Ectodermal cell (in vitro differentiated cells): Measurements from ENCODE around the gene CRTC1.

Source experiments
- H3K27ac ChIP-seq: 2 replicates; pipeline ENCODE4 v1.7.0; 2013; ENCODE audit warnings: mild to moderate bottlenecking, low read depth, low read length; ENCODE audit not compliant: insufficient read depth, poor library complexity, severe bottlenecking
- H3K27me3 ChIP-seq: 2 replicates; pipeline ENCODE4 v1.7.0; 2013; ENCODE audit warnings: mild to moderate bottlenecking, low read length; ENCODE audit not compliant: insufficient read depth, control insufficient read depth, poor library complexity, severe bottlenecking
- H3K36me3 ChIP-seq: one replicate; pipeline ENCODE4 v1.7.0; 2013; ENCODE audit warnings: low read length; ENCODE audit not compliant: control insufficient read depth, insufficient read depth
- H3K4me1 ChIP-seq: one replicate; pipeline ENCODE4 v1.7.0; 2013; ENCODE audit warnings: low read length; ENCODE audit not compliant: control insufficient read depth, insufficient read depth
- H3K4me3 ChIP-seq: 2 replicates; pipeline ENCODE4 v1.7.0; 2013; ENCODE audit warnings: low read depth, low read length, control low read depth; ENCODE audit not compliant: insufficient read depth
- H3K9me3 ChIP-seq: 2 replicates; pipeline ENCODE4 v1.7.0; 2013; ENCODE audit warnings: mild to moderate bottlenecking, low read length, moderate library complexity; ENCODE audit not compliant: control insufficient read depth
- WGBS, 2 experiments: methylation state at CpG; one replicate each; pipeline ENCODE4 v1.1.7; 2013; ENCODE audit warnings: missing lambda C conversion rate in 2 of 2; 5-methylcytosine and 5-hydroxymethylcytosine counted together

Gene CRTC1

GRCh38 chr19:18761531-18762110 is 78.1 kb downstream of the CRTC1 start:
- Histone ChIP-seq H3K36me3 (no peaks in the 10 kb centered on the region), H3K9me3 (no peaks in the 10 kb centered on the region), H3K4me1 (peaks cover 4% of the 10 kb centered on the region), H3K27me3 (peaks cover 15% of the 10 kb centered on the region), H3K4me3 (no peak overlapping the region), H3K27ac (no peak overlapping the region)
- 95% methylated on average over 16 of the region's 16 CpGs for WGBS, 2 experiments

DNA sequence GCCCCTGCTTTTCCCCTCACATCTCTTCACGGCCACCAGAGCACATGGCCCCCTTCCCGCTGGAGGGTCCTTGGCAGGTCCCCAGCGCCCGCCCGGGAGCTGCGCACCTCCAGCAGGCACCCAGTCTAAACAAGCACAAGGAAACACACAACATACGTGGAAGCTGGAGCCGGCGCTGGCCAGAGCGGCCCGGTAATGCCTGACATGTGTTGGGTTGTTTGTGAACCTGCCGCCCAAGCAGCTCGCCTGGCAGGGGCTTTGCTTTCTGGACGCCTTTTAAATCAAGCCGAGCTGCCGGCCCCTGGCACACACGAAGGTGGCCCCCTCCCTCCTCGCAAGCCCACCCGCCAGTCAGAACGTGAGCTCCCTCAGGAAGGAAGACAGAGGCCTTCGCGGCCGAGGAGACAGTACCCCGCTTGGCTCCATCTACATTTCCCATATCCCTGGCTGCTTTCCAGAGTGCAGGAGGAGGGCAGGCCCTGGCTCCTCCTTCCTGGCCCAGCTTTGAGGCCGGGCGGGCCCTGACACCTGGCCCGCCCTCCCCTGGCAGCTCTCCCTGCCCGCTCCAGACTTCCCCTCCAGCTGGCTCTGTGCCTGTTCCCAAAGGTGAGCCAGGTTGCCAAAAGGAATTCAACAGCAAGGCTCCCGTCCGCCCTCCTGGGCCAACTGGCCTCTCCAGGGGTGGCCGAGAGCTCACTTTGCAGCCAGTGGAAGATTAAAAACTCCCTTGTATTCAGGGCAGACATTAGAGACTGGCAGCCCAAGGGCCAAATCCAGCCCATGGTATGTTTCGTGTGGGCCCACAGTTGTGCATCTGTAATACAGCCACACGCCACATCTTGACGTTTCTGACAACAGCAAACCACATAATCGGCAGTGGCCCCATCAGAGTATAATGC is 78.9 kb downstream of the CRTC1 start:
- H3K27me3 ChIP-seq, result peaks cover 16% of the 10 kb centered on the region
- peaks cover 4% of the 10 kb centered on the region for H3K4me1 ChIP-seq
- H3K9me3 ChIP-seq, result no peaks in the 10 kb centered on the region
- no peak overlapping the region for H3K27ac ChIP-seq
- no peak overlapping the region for H3K4me3 ChIP-seq
- H3K36me3 ChIP-seq, result no peaks in the 10 kb centered on the region
- whole genome bisulfite sequencing, 2 experiments, result 77 to 79% methylated on average over 35 of the region's 35 CpGs

- H3K4me3 ChIP-seq, result no peak overlapping the region
- H3K36me3 ChIP-seq, result no peaks in the 10 kb centered on the region
- WGBS, 2 experiments, result 93 to 94% methylated on average over 41 of the region's 41 CpGs
- H3K27ac ChIP-seq, result no peak overlapping the region
- H3K27me3 ChIP-seq, result peaks cover 16% of the 10 kb centered on the region
- H3K4me1 ChIP-seq, result peaks cover 9% of the 10 kb centered on the region
- no peaks in the 10 kb centered on the region for H3K9me3 ChIP-seq
Measured at GRCh38 chr19:18763674-18764590, 80.5 kb downstream of the CRTC1 start.

DNA sequence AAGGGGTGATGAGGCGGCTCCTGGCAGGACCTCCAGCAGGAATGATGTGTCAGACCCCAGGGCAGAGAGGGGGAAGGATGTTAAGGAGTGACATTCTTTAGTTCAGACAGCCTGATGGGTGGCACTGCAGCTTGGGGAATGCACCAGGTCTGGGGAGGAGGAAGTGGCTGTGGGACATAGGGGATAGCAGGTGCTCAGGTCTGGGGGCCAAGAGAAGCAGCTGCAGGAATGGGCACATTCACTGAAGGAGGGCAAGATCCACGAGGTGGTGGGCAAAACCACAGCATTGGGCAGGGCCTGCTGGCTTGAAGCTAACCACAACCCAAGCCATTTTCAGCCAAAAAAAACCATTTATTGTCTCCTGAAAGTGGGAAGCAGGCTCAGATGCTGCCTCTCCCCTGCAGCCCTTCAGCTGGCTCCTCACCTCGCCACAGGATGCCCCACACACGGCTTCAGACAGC is 81.1 kb downstream of the CRTC1 start:
- no peak overlapping the region for H3K27ac ChIP-seq
- H3K4me1 ChIP-seq, result peaks cover 9% of the 10 kb centered on the region
- H3K4me3 ChIP-seq, result no peak overlapping the region
- H3K9me3 ChIP-seq, result no peaks in the 10 kb centered on the region
- H3K27me3 ChIP-seq, result peaks cover 16% of the 10 kb centered on the region
- no peaks in the 10 kb centered on the region for H3K36me3 ChIP-seq
- 75 to 82% methylated on average over 4 of the region's 4 CpGs for WGBS, 2 experiments

DNA sequence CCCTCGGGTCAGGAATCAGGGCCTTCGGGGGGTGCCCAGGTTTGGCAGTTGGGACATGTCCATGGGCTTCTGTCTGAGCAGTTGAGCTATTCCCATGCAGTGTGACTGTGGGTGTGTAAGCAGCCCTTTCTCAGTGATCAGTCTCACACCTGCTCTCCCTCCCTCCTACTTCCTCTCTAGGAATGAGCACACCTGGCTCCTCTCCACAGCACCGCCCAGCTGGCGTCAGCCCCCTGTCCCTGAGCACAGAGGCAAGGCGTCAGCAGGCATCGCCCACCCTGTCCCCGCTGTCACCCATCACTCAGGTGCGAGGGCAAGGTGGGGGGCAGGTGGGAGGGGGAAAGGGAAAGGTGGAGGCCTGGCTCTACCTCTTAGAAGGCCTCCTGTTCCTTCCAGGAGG is 81.7 kb downstream of the CRTC1 start:
- peaks cover 18% of the 10 kb centered on the region for H3K27me3 ChIP-seq
- peaks cover 9% of the 10 kb centered on the region for H3K4me1 ChIP-seq
- H3K36me3 ChIP-seq, result no peaks in the 10 kb centered on the region
- 93 to 94% methylated on average over 8 of the region's 8 CpGs for WGBS, 2 experiments
- no peak overlapping the region for H3K27ac ChIP-seq
- H3K4me3 ChIP-seq, result no peak overlapping the region
- no peaks in the 10 kb centered on the region for H3K9me3 ChIP-seq

GRCh38 chr19:18768046-18768771 is 84.7 kb downstream of the CRTC1 start:
- Histone ChIP-seq H3K4me3 (no peak overlapping the region), H3K36me3 (no peaks in the 10 kb centered on the region), H3K4me1 (peaks cover 5% of the 10 kb centered on the region), H3K27ac (no peak overlapping the region), H3K27me3 (peaks cover 43% of the 10 kb centered on the region), H3K9me3 (no peaks in the 10 kb centered on the region)
- WGBS, 2 experiments, result 73 to 77% methylated on average over 29 to 30 of the region's 30 CpGs

DNA sequence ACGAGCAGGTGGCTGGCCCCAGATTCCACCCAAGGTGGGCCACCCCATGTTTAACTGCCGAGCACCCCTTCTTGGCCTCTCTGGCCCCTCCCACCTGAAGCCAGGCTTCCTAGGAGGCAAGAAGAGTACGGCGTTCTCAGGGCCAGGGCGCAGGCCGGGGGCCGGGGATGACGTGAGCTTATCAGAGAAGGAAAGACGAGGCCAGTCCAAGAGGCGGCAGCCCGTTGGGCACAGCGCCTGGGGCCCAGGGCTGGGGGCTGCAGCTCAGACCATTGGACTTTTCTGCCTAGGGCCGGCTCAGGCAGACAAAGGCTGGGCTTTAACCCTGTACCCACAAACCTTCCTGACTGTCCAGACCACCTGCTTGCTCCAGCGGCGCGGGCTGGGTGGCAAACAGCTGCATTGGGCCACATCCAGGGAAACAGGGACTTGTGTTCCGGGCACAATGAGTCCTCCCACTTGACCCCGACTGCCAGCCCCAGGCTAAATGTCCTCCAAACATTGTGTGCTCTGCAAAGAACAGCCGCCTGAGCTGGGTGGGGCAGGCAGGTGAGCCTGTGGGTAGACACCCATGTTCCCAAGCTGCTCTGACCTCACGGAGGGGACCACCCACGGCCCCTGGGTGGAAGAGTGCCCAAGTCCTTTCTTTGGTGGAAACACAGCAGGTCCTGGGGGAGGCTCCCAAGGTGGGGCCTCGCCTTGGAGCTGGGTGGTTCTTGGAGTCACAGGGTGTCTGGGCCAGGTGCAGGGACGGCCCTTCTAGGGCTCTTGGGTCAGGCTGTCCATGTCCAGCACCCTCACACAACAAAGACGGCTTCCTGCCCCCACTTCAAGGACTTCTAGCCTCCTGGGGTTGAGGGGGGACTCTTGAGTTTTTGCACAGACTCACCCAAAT is 85.8 kb downstream of the CRTC1 start:
- H3K9me3 ChIP-seq, result no peaks in the 10 kb centered on the region
- WGBS, 2 experiments, result 91 to 92% methylated on average over 24 of the region's 24 CpGs
- H3K4me3 ChIP-seq, result no peak overlapping the region
- H3K27ac ChIP-seq, result no peak overlapping the region
- H3K36me3 ChIP-seq, result no peaks in the 10 kb centered on the region
- peaks cover 54% of the 10 kb centered on the region for H3K27me3 ChIP-seq
- peaks cover 5% of the 10 kb centered on the region for H3K4me1 ChIP-seq

GRCh38 chr19:18769989-18770528 is 86.6 kb downstream of the CRTC1 start:
- Histone ChIP-seq H3K4me1 (peaks cover 5% of the 10 kb centered on the region), H3K36me3 (no peaks in the 10 kb centered on the region), H3K4me3 (no peak overlapping the region), H3K9me3 (no peaks in the 10 kb centered on the region), H3K27ac (no peak overlapping the region), H3K27me3 (peaks cover 56% of the 10 kb centered on the region)
- WGBS, 2 experiments, result 90% methylated on average over 15 of the region's 15 CpGs
